RWPE1 (cell line): ENCODE measurements around the gene ROBO3.

Experiments
- CTCF ChIA-PET: fragments of 350-600 bp; sonication (Branson Sonifier 250); formaldehyde crosslinking; extraction: SDS; loops from one replicate; lab custom pipeline; 2021; lab: Yijun Ruan, JAX
- POLR2A ChIA-PET: fragments of 400-600 bp; formaldehyde crosslinking; extraction: SDS; loops from one replicate; lab custom pipeline; 2020; ENCODE audit warnings: antibody characterized with exemption; ENCODE audit not compliant: low non-redundant PET; lab: Yijun Ruan, JAX
- DNase-seq: peaks from one replicate; pipeline ENCODE4 v3.0.0; 2012; ENCODE audit warnings: low spot score
- H3K27ac ChIP-seq: fragments of 450-650 bp; 2 replicates; pipeline ENCODE4 v1.5.1; 2017
- TF ChIP-seq, protein P1 (sequence below): fragments of 450-650 bp; conservative IDR thresholded peaks from 2 replicates; pipeline ENCODE4 v1.5.1; 2017; ENCODE audit warnings: low read depth, mild to moderate bottlenecking

ROBO3 gene

DNA sequence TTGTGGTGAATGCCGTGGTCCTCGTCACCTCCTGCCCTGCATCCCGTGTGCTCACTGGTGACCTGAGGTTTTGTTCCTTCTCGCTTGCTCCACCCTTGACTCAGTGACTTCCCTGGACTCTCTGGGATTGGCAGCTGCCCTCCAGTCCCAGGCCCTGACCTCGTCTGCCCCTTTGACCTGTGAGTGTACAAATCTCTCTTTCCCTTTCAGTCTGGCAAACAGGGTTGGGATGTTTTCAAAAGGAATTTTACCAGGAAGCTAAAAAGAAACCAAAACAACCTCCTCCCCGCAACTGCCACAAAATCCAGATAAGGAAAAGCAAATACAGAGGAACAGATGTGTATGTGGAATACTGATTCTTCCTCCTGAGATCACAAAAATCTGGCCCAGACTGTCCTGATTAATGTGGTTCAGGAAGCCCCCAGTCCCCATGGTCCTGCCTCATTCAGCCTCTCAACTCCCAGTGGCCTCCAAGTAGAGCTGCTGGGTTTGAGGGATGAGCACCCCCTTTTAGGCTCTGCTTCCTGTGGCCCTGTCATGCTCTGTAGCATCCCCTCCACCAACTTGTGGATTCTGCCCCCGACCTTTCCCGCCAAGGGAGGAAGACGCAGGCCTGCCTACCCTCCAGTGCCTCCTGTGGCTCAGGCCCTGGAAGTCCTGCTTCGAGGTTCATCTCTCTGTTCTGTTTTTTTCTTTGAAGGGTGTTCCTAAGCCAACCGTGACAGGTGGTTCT, 17.3 kb downstream of the ROBO3 start:
- ChIA-PET CTCF (interaction anchor here (0.6 kb wide), 1 partner anchor 139 kb away, joined by 3 read pairs; no protein-coding TSS in a partner anchor), POLR2A (no interaction called here)
- TF ChIP-seq, protein P1, sequence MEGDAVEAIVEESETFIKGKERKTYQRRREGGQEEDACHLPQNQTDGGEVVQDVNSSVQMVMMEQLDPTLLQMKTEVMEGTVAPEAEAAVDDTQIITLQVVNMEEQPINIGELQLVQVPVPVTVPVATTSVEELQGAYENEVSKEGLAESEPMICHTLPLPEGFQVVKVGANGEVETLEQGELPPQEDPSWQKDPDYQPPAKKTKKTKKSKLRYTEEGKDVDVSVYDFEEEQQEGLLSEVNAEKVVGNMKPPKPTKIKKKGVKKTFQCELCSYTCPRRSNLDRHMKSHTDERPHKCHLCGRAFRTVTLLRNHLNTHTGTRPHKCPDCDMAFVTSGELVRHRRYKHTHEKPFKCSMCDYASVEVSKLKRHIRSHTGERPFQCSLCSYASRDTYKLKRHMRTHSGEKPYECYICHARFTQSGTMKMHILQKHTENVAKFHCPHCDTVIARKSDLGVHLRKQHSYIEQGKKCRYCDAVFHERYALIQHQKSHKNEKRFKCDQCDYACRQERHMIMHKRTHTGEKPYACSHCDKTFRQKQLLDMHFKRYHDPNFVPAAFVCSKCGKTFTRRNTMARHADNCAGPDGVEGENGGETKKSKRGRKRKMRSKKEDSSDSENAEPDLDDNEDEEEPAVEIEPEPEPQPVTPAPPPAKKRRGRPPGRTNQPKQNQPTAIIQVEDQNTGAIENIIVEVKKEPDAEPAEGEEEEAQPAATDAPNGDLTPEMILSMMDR: no peak
- H3K27ac ChIP-seq: peak overlapping the region; percentile 31
- DNase-seq: no peak

DNA sequence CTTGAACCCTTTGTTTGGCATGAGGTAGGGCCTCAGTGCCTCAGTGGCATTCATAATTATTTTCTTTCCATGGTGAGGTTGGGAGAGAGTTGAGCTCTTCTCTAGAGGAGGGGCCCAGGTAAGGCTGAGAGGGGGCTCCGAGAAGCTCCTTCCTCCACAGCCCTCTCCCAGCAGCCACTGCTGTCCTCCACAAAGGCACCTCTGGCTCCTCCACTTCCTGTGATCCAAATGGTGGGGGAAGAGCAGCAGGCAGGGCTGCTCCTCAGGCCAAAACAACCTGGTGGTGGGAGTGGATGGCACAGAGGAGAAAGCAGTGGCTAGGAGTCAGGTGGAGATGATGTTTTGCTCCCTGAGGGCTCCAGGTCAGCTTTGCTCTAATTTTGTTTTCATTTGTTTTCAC, 19.1 kb downstream of the ROBO3 start:
- ChIA-PET POLR2A (no interaction called here), CTCF (interaction anchor here (0.6 to 1.2 kb wide), 2 partner anchors 8 to 589 kb away, joined by 5 to 7 read pairs; no protein-coding TSS in a partner anchor)
- no peak overlapping the region for H3K27ac ChIP-seq
- DNase-seq: no peak
- TF ChIP-seq, protein P1: no peak

DNA sequence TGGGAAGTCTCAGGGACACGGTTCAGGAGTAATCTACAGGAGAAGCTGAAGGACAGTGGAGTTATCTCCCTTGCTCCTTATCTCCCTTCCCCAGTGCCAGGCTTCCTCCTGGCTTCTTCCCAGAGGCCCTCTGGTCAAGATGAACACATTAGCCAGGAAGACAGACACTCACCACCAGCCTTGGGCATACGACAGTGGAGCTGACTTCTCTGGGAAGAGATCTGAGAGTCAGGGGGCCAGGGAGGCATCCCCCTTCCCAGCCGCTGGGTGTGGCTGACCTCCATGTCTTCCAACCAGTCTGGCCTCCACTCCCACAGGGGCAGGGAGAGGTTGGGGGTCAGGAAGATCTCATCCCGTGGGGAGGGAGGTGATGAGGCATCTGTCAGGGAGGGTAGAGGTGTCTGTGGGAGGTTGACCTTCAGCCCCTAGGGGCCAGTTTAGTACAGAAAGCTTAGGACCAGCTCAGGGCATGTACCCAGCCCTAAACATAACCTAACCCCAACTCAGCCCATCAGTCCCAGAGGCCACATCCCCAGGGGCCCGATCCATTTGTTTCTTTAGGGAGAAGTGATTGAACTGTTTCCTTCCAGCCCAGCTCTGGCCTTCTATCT, 19.7 kb downstream of the ROBO3 start:
- no peak for DNase-seq
- TF ChIP-seq, protein P1: no peak
- no peak overlapping the region for H3K27ac ChIP-seq
- CTCF ChIA-PET: interaction anchor here (0.6 to 1.2 kb wide), 3 partner anchors 9 to 589 kb away, joined by 3 to 7 read pairs (median 5); no protein-coding TSS in a partner anchor
- POLR2A ChIA-PET: no interaction called here

DNA sequence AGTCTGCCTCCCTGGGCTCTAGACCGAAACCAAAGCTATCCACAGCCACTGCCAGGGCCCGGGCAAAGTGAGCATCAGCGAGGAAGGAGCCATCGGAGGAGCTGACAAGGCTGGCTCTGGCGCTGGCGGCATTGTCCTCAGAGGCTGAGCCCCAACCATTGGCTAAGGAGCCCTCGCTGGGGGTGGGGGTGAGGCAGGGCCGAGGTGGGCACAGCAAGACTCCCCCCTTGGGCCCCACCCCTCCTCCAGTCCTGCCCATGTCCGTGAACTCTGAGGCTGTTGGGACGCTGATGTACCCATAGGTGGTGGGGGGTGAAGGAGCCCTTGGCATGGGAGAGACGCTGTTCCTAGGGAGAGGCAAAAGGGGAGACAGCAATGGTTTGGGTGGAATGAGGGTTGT, 21.2 kb downstream of the ROBO3 start:
- POLR2A ChIA-PET: no interaction called here
- no peak overlapping the region for H3K27ac ChIP-seq
- CTCF ChIA-PET: no interaction called here
- no peak for DNase-seq
- TF ChIP-seq, protein P1: no peak

DNA sequence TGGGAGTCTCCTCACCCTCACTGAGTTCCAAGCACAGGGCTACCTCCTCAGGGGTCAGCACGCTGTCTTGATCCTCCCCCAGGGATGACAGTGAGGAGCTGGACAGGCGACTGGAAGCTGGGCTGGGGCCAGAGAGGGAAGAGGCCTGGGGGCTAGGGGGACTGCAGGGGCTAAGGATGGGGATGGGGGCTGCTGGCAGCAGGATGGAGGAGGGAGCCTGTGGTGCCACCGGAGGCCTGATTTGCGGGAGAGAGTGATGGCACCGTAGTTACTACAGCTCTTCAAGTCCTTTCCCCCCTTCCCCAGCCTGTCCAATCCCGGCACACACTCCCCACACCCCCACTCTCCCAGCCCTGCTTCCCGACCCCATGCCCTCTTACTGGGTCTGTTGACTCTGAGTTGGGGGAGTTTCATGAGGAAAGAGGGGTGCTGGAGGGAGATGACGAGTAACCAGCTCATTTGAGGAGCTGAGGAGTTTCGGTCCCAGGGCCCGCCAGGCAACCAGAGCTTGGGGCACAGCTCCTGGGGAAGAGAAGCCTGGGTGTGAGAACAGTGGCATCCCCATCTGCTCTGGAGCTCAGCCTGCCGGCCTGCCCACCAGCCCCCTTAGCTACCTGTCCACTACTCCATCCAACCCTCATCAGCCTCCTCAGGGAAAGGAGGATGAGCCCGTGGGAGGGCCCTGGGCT, 21.9 kb downstream of the ROBO3 start:
- ChIA-PET CTCF (interaction anchor here (0.6 kb wide), 1 partner anchor 1204 kb away, joined by 3 read pairs; no protein-coding TSS in a partner anchor), POLR2A (no interaction called here)
- TF ChIP-seq, protein P1: no peak
- DNase-seq: no peak
- H3K27ac ChIP-seq: no peak overlapping the region

DNA sequence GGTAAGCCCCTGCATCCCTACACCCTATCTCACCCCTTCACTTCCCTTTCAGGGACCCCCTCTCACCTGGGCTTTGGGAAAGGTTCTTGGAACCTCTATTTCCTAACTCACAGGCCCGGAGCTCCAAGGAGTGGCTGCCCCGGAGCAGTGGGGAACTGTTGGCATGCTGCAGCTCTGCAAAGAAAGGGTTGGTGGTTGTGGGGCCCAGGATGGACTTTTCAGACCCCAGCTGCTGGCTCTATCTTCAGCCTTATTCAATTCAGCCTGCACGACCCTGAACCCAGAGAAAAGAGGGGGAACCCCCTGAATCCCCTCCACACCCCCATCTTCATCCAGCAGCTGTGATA, 22.4 kb downstream of the ROBO3 start:
- CTCF ChIA-PET: interaction anchor here (0.6 kb wide), 1 partner anchor 1204 kb away, joined by 3 read pairs; no protein-coding TSS in a partner anchor

More for the DNA sequence above, 22.4 kb downstream of the ROBO3 start:
- TF ChIP-seq, protein P1: no peak
- DNase-seq: no peak
- POLR2A ChIA-PET: no interaction called here
- no peak overlapping the region for H3K27ac ChIP-seq
